ENCODE data around the gene CRMP1.

- TF ChIP-seq TEAD4 (CRISPR knock-in tag; IDR thresholded peaks at IDR 0.05) (no peak), E2F4 (CRISPR knock-in tag; IDR thresholded peaks at IDR 0.05; ENCODE audit: borderline replicate concordance, low read depth) (no peak), NR1H2 (CRISPR knock-in tag; IDR thresholded peaks at IDR 0.05) (no peak), ZBTB43 (CRISPR knock-in tag; IDR thresholded peaks at IDR 0.05) (no peak), CTCF (IDR thresholded peaks at IDR 0.05) (no peak), ZBTB21 (CRISPR knock-in tag; IDR thresholded peaks at IDR 0.05; ENCODE audit: borderline replicate concordance) (no peak), MAX (CRISPR knock-in tag; IDR thresholded peaks at IDR 0.05) (no peak), NFYB (CRISPR knock-in tag; conservative IDR thresholded peaks at IDR 0.05; ENCODE audit: low read depth) (no peak), HMGXB4 (CRISPR knock-in tag; IDR thresholded peaks at IDR 0.05) (no peak), PRDM15 (CRISPR knock-in tag; IDR thresholded peaks at IDR 0.05) (no peak), ZNF317 (CRISPR knock-in tag; IDR thresholded peaks at IDR 0.05; ENCODE audit: borderline replicate concordance, low read depth) (no peak), GABPB1 (CRISPR knock-in tag; IDR thresholded peaks at IDR 0.05) (no peak)
These were observed 101.2 kb downstream of the CRMP1 start for GRCh38 chr4:5791654-5792053.

Data from WTC11 (cell line).